ENCODE data around the gene SLC5A4.
"Not testable (repeated sequence)": the region's sequence is repeated elsewhere in the genome, so short reads cannot be mapped to it uniquely, and the experiment has no call there.

SLC5A4 gene

GRCh38 chr22:32199341-32199740, 55.8 kb downstream of the SLC5A4 start:
- DNase-seq, result no peak

- DNase-seq, result not testable (repeated sequence)
These were observed 57.5 kb downstream of the SLC5A4 start for GRCh38 chr22:32197553-32198226.

- not testable (repeated sequence) for DNase-seq
These were observed 59.2 kb downstream of the SLC5A4 start for GRCh38 chr22:32195900-32196299.

GRCh38 chr22:32193346-32193745, 61.8 kb downstream of the SLC5A4 start:
- not testable (repeated sequence) for DNase-seq

GRCh38 chr22:32191021-32191420, 64.1 kb downstream of the SLC5A4 start:
- not testable (repeated sequence) for DNase-seq

- no peak for DNase-seq
These were observed 69.3 kb downstream of the SLC5A4 start for GRCh38 chr22:32185821-32186220.

GRCh38 chr22:32183625-32184024, 71.5 kb downstream of the SLC5A4 start:
- DNase-seq, result no peak

- DNase-seq, result no peak
These were observed 74.1 kb downstream of the SLC5A4 start for GRCh38 chr22:32181043-32181442.

- DNase-seq, result no peak
These were observed 77.9 kb downstream of the SLC5A4 start for GRCh38 chr22:32177221-32177765.

GRCh38 chr22:32175683-32176644, 79.2 kb downstream of the SLC5A4 start:
- no peak for DNase-seq

GRCh38 chr22:32175115-32175514, 80.0 kb downstream of the SLC5A4 start:
- no peak for DNase-seq

Data from CD4-positive, alpha-beta T cell treated with Interleukin-21 for 1 hour (primary cell).